Hepatocyte (in vitro differentiated cells): ENCODE results near the gene NLRP12. TPM values are rescaled to one million over a fixed set of nuclear protein-coding genes. Genes with fewer than 3 reads are reported as not detected.
"Not testable (repeated sequence)": the region's sequence is repeated elsewhere in the genome, so short reads cannot be mapped to it uniquely, and the experiment has no call there.

Experiments
- DNase-seq: peaks from one replicate; pipeline ENCODE4 v3.0.0-alpha.2; 2016; ENCODE audit warnings: low spot score
- H2AFZ ChIP-seq: fragments of 200-600 bp; sonication (generic); 2 replicates; pipeline ENCODE4 v1.6.0; 2016; ENCODE audit warnings: antibody characterized with exemption, mild to moderate bottlenecking
- H3K27ac ChIP-seq: fragments of 200-600 bp; sonication (generic); 2 replicates; pipeline ENCODE4 v1.5.1; 2016; ENCODE audit warnings: mild to moderate bottlenecking
- H3K27me3 ChIP-seq: fragments of 200-600 bp; sonication (generic); 2 replicates; pipeline ENCODE4 v1.6.1; 2016
- H3K36me3 ChIP-seq: fragments of 200-600 bp; sonication (generic); replicated peaks from 2 replicates; pipeline ENCODE4 v1.5.1; 2016; ENCODE audit warnings: low read depth; ENCODE audit not compliant: insufficient read depth
- H3K4me1 ChIP-seq: fragments of 200-600 bp; sonication (generic); 2 replicates; pipeline ENCODE4 v1.5.1; 2016; ENCODE audit warnings: mild to moderate bottlenecking, moderate library complexity; ENCODE audit not compliant: insufficient read depth
- H3K4me2 ChIP-seq: fragments of 200-600 bp; sonication (generic); 2 replicates; pipeline ENCODE4 v1.6.0; 2016
- H3K4me3 ChIP-seq: fragments of 200-600 bp; sonication (generic); 2 replicates; pipeline ENCODE4 v1.5.1; 2016; ENCODE audit warnings: mild to moderate bottlenecking
- H3K79me2 ChIP-seq: fragments of 200-600 bp; sonication (generic); 2 replicates; pipeline ENCODE4 v1.6.0; 2017; ENCODE audit warnings: mild to moderate bottlenecking
- H3K9me2 ChIP-seq: fragments of 200-600 bp; sonication (generic); replicated peaks from 2 replicates; pipeline ENCODE4 v1.6.0; 2017; ENCODE audit warnings: mild to moderate bottlenecking; ENCODE audit not compliant: insufficient read depth
- H3K9me3 ChIP-seq: fragments of 200-600 bp; sonication (generic); 2 replicates; pipeline ENCODE4 v1.5.1; 2016; ENCODE audit warnings: low read depth, mild to moderate bottlenecking
- H4K20me1 ChIP-seq: fragments of 200-600 bp; sonication (generic); 2 replicates; pipeline ENCODE4 v1.6.0; 2016; ENCODE audit warnings: mild to moderate bottlenecking; ENCODE audit not compliant: insufficient read depth, poor library complexity, severe bottlenecking
- EZH2 ChIP-seq: fragments of 200-600 bp; sonication (generic); IDR thresholded peaks from 2 replicates; pipeline ENCODE4 v1.6.1; 2016; ENCODE audit warnings: antibody characterized with exemption, mild to moderate bottlenecking, borderline replicate concordance
- EZH2phosphoT487 ChIP-seq: fragments of 200-600 bp; sonication (generic); IDR thresholded peaks from one replicate; pipeline ENCODE4 v1.6.1; 2018; ENCODE audit warnings: antibody characterized with exemption, mild to moderate bottlenecking, low read depth, moderate library complexity; ENCODE audit not compliant: unreplicated experiment, severe bottlenecking
- WGBS: methylation state at CpG from one replicate; pipeline ENCODE4 v1.1.6; 2016; ENCODE audit warnings: low lambda C conversion rate; ENCODE audit errors: missing lambda C conversion rate; 5-methylcytosine and 5-hydroxymethylcytosine counted together
- polyA plus RNA-seq: library from polyadenylated mRNA; unstranded; fragments of >200 nt; fragmentation: Nextera tagmentation; extraction: Ambion mirVana; gene quantifications from 2 replicates; pipeline ENCODE4 v1.2.1, GENCODE V29; 2016
- total RNA-seq: library from RNA; depleted of rRNA; stranded (reverse); fragments of >200 nt; gene quantifications from 2 replicates; pipeline ENCODE4 v1.2.3, GENCODE V29; 2014
- TF ChIP-seq, protein P1 (sequence below): fragments of 200-600 bp; sonication (generic); IDR thresholded peaks from 2 replicates; pipeline ENCODE4 v1.5.1; 2016; ENCODE audit warnings: antibody characterized with exemption, mild to moderate bottlenecking; ENCODE audit not compliant: poor library complexity

Gene NLRP12
- total and polyA plus RNA-seq, 2 experiments from 2014 or later = not detected

DNA sequence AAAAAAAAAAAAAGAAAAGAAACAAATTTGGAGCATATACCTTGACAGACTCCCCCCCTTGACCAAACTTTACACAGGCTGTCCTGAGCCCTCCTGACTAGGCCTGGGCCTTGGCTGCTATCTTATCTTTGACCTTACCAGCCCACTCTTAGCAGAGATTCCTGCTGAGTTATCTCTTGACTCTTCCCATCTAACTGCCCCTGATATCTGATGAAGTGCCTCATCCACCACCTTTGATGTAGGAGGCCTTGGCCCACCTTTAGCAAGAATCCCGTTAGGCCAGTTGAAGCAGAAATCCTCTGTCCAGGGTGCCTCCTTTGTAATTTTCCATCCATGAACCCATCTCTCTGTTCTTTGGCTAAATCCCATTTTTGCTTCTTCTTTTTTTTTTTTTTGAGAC lies 43.6 kb downstream of the NLRP12 start:
- no peaks in the 10 kb centered on the region for H3K79me2 ChIP-seq

GRCh38 chr19:53775524-53775923 lies 48.6 kb downstream of the NLRP12 start:
- no peaks in the 10 kb centered on the region for H3K9me3 ChIP-seq
- no peak overlapping the region for H3K4me3 ChIP-seq
- TF ChIP-seq EZH2phosphoT487 (no peak), EZH2 (no peak)
- TF ChIP-seq, protein P1, sequence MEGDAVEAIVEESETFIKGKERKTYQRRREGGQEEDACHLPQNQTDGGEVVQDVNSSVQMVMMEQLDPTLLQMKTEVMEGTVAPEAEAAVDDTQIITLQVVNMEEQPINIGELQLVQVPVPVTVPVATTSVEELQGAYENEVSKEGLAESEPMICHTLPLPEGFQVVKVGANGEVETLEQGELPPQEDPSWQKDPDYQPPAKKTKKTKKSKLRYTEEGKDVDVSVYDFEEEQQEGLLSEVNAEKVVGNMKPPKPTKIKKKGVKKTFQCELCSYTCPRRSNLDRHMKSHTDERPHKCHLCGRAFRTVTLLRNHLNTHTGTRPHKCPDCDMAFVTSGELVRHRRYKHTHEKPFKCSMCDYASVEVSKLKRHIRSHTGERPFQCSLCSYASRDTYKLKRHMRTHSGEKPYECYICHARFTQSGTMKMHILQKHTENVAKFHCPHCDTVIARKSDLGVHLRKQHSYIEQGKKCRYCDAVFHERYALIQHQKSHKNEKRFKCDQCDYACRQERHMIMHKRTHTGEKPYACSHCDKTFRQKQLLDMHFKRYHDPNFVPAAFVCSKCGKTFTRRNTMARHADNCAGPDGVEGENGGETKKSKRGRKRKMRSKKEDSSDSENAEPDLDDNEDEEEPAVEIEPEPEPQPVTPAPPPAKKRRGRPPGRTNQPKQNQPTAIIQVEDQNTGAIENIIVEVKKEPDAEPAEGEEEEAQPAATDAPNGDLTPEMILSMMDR = no peak
- no peaks in the 10 kb centered on the region for H3K27me3 ChIP-seq
- no peak overlapping the region for H2AFZ ChIP-seq
- H3K9me2 ChIP-seq = no peaks in the 10 kb centered on the region
- no peaks in the 10 kb centered on the region for H3K4me1 ChIP-seq
- H3K79me2 ChIP-seq = no peaks in the 10 kb centered on the region
- H3K27ac ChIP-seq = no peak overlapping the region
- H4K20me1 ChIP-seq = no peaks in the 10 kb centered on the region
- no peak overlapping the region for H3K4me2 ChIP-seq
- 36% methylated on average over 18 of the region's 18 CpGs for WGBS
- DNase-seq = no peak
- no peaks in the 10 kb centered on the region for H3K36me3 ChIP-seq

More for the DNA sequence above, 43.6 kb downstream of the NLRP12 start:
- H3K27ac ChIP-seq = no peak overlapping the region
- no peaks in the 10 kb centered on the region for H3K9me3 ChIP-seq
- H3K9me2 ChIP-seq = no peaks in the 10 kb centered on the region
- no peaks in the 10 kb centered on the region for H3K27me3 ChIP-seq
- H3K4me1 ChIP-seq = no peaks in the 10 kb centered on the region
- WGBS = 21% methylated on average over 1 of the region's 1 CpG
- TF ChIP-seq EZH2 = no peak
- TF ChIP-seq, protein P1 = no peak
- no peaks in the 10 kb centered on the region for H3K36me3 ChIP-seq
- H4K20me1 ChIP-seq = no peaks in the 10 kb centered on the region
- no peak overlapping the region for H2AFZ ChIP-seq
- H3K4me2 ChIP-seq = no peak overlapping the region
- DNase-seq = no peak
- H3K4me3 ChIP-seq = no peak overlapping the region

GRCh38 chr19:53774491-53774890 lies 49.6 kb downstream of the NLRP12 start:
- H3K79me2 ChIP-seq, H3K27me3 ChIP-seq, H3K36me3 ChIP-seq, H3K4me3 ChIP-seq, H3K4me1 ChIP-seq, DNase-seq, H4K20me1 ChIP-seq, H3K27ac ChIP-seq, H3K9me3 ChIP-seq, H3K4me2 ChIP-seq, H2AFZ ChIP-seq, H3K9me2 ChIP-seq: not testable (repeated sequence)
- 7% methylated on average over 7 of the region's 7 CpGs for WGBS

- WGBS = 21% methylated on average over 4 of the region's 4 CpGs
- no peaks in the 10 kb centered on the region for H3K9me2 ChIP-seq
- no peak for TF ChIP-seq EZH2phosphoT487
- no peak for TF ChIP-seq EZH2
- TF ChIP-seq, protein P1 = no peak
Observed at GRCh38 chr19:53773999-53774398, 50.1 kb downstream of the NLRP12 start.

More at GRCh38 chr19:53773999-53774398, 50.1 kb downstream of the NLRP12 start:
- Histone ChIP-seq H3K36me3 (no peaks in the 10 kb centered on the region), H3K79me2 (no peaks in the 10 kb centered on the region), H3K4me1 (no peaks in the 10 kb centered on the region), H3K27ac (no peak overlapping the region), H3K4me3 (no peak overlapping the region), H4K20me1 (no peaks in the 10 kb centered on the region), H3K9me3 (no peaks in the 10 kb centered on the region), H3K27me3 (no peaks in the 10 kb centered on the region), H3K4me2 (no peak overlapping the region), H2AFZ (no peak overlapping the region)
- no peak for DNase-seq
